ENCODE measurements around the gene OR2T35.

The OR2T35 gene

DNA sequence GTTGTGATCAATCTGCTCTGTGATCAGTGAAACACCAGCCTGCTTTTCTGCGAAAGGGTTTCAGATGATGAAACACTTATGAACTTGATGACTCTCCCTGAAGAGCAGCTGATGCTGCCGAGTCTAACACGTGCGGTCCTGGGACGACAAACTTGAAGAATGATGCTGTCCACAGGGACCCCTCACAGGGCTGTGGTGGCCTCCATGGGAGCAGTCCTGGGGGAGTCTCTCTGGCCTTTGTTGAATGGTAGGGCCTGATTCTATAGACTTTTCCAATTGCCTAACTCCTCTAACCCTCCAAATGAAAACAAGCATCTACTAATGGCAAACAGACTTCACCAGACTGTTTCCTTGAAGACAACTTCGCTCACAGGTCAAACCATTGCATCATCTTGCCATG is 47.5 kb downstream of the OR2T35 start, which contains the start of gene OR2T10:
Gene OR2T10, minus strand, starts transcription at position 112 of the 400 bp plus-strand sequence. CDS start 3,932 bp downstream, outside the sequence.
- DNase-seq (ENCODE audit: low read depth, low spot score): no peak
- Histone ChIP-seq H3K4me3 (no peak within 1 kb of the TSS), H3K36me3 (ENCODE audit: insufficient read depth, low read length) (no peaks in the 10 kb centered on the region), H3K9ac (ENCODE audit: insufficient read length) (no peak within 1 kb of the TSS), H3K9me3 (ENCODE audit: low read depth, low read length) (no peaks in the 10 kb centered on the region), H3K27ac (no peak within 1 kb of the TSS)
- TF ChIP-seq FOXP2 (optimal IDR thresholded peaks at IDR 0.05; ENCODE audit: control extremely low read depth, extremely low read length, insufficient read depth): no peak
- no peak for TF ChIP-seq EZH2 (IDR thresholded peaks at IDR 0.05)
- TF ChIP-seq POLR2AphosphoS5 (IDR thresholded peaks at IDR 0.05; ENCODE audit: borderline replicate concordance, low read depth, low read length): no peak

DNA sequence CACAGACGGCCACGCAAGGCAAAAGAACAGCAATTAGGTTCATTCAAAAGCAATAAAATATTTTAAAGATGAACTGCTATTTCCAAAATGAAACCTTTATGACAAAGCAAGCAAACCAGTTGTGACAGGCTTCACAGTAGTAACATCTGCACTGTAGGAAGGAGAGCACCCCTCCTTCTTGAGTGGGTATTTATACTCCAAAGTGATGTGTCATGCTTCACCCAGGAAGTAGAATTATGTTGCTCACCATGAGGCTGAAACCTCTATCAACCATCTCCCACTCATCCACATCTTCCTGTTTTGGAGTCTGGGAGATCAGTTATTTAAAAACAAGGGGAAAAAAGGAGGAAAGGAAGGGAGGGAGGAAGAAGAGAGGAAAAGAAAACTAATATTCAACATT is 48.5 kb downstream of the OR2T35 start:
- DNase-seq (ENCODE audit: low read depth, low spot score): no peak
- Histone ChIP-seq H3K36me3 (ENCODE audit: insufficient read depth, low read length) (no peaks in the 10 kb centered on the region), H3K9ac (ENCODE audit: insufficient read length) (no peak overlapping the region), H3K27ac (no peak overlapping the region), H3K9me3 (ENCODE audit: low read depth, low read length) (no peaks in the 10 kb centered on the region), H3K4me3 (no peak overlapping the region)
- TF ChIP-seq POLR2AphosphoS5 (IDR thresholded peaks at IDR 0.05; ENCODE audit: borderline replicate concordance, low read depth, low read length) (no peak), EZH2 (IDR thresholded peaks at IDR 0.05) (no peak), FOXP2 (optimal IDR thresholded peaks at IDR 0.05; ENCODE audit: control extremely low read depth, extremely low read length, insufficient read depth) (no peak)

DNA sequence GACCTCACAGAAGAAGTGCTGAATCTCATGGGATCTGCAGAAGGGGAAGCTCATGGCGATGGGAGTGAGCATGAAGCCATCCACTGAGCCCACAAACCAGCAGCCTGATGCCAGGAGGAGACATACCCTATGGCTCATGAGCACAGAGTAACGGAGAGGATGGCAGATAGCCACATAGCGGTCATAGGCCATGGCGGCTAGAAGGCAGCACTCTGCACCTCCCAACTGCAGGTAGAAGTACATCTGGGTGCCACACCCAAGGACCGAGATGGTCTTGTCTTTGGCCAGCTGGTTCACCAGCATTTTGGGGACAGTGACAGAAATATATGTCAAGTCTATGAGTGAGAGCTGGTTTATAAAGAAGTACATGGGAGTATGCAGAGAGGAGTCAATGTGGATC is 51.9 kb downstream of the OR2T35 start:
- TF ChIP-seq FOXP2 (optimal IDR thresholded peaks at IDR 0.05; ENCODE audit: control extremely low read depth, extremely low read length, insufficient read depth): no peak
- TF ChIP-seq POLR2AphosphoS5 (IDR thresholded peaks at IDR 0.05; ENCODE audit: borderline replicate concordance, low read depth, low read length): no peak
- TF ChIP-seq EZH2 (IDR thresholded peaks at IDR 0.05): no peak
- Histone ChIP-seq H3K27ac (no peak overlapping the region), H3K9me3 (ENCODE audit: low read depth, low read length) (no peaks in the 10 kb centered on the region), H3K9ac (ENCODE audit: insufficient read length) (no peak overlapping the region), H3K36me3 (ENCODE audit: insufficient read depth, low read length) (no peaks in the 10 kb centered on the region), H3K4me3 (no peak overlapping the region)
- no peak for DNase-seq (ENCODE audit: low read depth, low spot score)

DNA sequence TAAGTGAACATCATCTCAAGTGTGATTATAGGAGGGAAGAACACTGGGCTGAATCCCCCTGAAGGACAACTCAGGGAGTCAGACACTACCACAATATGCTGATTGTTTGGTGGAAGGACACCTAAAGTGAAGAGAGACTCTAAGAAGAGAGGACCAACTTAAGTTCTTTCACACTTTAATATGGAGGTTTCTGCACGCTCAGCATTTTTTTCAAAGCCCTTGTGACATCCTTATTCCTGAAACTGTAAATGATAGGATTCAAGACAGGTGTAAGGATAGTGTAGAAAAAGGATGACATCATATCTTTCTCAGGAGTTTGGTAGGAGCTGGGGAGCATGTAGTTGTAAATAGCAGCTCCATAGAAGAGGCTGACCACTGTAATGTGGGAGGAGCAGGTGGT is 52.4 kb downstream of the OR2T35 start:
- DNase-seq (ENCODE audit: low read depth, low spot score): no peak
- Histone ChIP-seq H3K36me3 (ENCODE audit: insufficient read depth, low read length) (no peaks in the 10 kb centered on the region), H3K9me3 (ENCODE audit: low read depth, low read length) (no peaks in the 10 kb centered on the region), H3K4me3 (no peak overlapping the region), H3K9ac (ENCODE audit: insufficient read length) (no peak overlapping the region), H3K27ac (no peak overlapping the region)
- TF ChIP-seq FOXP2 (optimal IDR thresholded peaks at IDR 0.05; ENCODE audit: control extremely low read depth, extremely low read length, insufficient read depth): no peak
- TF ChIP-seq EZH2 (IDR thresholded peaks at IDR 0.05): no peak
- no peak for TF ChIP-seq POLR2AphosphoS5 (IDR thresholded peaks at IDR 0.05; ENCODE audit: borderline replicate concordance, low read depth, low read length)

DNA sequence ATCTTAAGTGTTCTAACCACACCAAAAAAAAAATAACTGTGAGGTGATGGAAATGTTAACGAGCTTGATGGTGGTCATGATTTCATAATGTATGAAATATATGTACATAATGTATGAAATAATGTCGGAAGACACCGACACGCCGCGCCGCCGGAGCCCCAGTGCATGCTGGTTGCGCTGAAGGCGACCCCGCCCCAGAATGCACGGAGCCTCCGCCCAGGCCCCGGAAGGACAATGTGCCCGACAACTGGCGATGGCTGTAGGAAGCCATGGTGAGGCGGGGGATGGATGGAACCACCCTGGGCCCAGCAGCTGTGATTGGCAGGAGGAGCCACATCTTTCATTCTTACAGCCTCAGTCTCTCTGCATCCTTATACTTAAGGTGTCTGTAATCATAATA is 55.0 kb downstream of the OR2T35 start:
- Histone ChIP-seq H3K36me3 (ENCODE audit: insufficient read depth, low read length) (no peaks in the 10 kb centered on the region), H3K4me3 (no peak overlapping the region), H3K9me3 (ENCODE audit: low read depth, low read length) (no peaks in the 10 kb centered on the region), H3K27ac (no peak overlapping the region), H3K9ac (ENCODE audit: insufficient read length) (no peak overlapping the region)
- TF ChIP-seq EZH2 (IDR thresholded peaks at IDR 0.05) (no peak), FOXP2 (optimal IDR thresholded peaks at IDR 0.05; ENCODE audit: control extremely low read depth, extremely low read length, insufficient read depth) (no peak)
- no peak for DNase-seq (ENCODE audit: low read depth, low spot score)

DNA sequence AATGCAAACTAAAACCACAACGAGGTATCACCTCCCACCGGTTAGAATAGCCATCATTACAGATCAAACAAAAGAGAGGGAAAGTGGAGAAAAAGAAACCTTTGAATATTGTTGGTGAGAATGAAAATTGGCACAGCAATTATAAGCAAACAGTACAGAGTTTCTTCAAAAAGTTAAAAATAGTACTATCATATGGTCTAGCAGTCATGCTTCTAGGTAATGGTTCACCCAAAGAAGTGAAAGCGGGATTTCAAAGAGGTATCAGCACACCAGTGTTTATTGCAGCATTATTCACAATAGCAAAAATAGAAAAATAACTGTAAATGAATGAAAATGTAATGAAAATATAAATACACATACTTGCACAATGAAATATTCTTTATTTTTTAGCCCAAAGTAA is 55.7 kb downstream of the OR2T35 start:
- DNase-seq (ENCODE audit: low read depth, low spot score): no peak
- Histone ChIP-seq H3K36me3 (ENCODE audit: insufficient read depth, low read length) (no peaks in the 10 kb centered on the region), H3K27ac (no peak overlapping the region), H3K9ac (ENCODE audit: insufficient read length) (no peak overlapping the region), H3K4me3 (no peak overlapping the region), H3K9me3 (ENCODE audit: low read depth, low read length) (no peaks in the 10 kb centered on the region)
- TF ChIP-seq POLR2AphosphoS5 (IDR thresholded peaks at IDR 0.05; ENCODE audit: borderline replicate concordance, low read depth, low read length): no peak
